Tibial nerve (tissue), 4 donors: ENCODE data around the gene INTS1. TPM values are rescaled to one million over a fixed set of nuclear protein-coding genes. Genes with fewer than 3 reads are reported as not detected.

Experiments used
- DNase-seq, 2 donors: peaks; one replicate each; pipeline ENCODE4 v3.0.0-alpha.2; 2019; ENCODE audit warnings: low spot score in 2 of 2
- H3K27ac ChIP-seq, 4 donors: fragments of 200-600 bp; sonication (generic) in 3 of 4; one replicate each; pipeline ENCODE4 v1.5.1; 2017 to 2019; ENCODE audit warnings: mild to moderate bottlenecking in 1 of 4
- H3K27me3 ChIP-seq, 2 donors: fragments of 200-600 bp; sonication (generic) in 1 of 2; one replicate each; pipeline versions ENCODE4 v1.5.1 to v1.6.0; 2017 to 2019
- H3K36me3 ChIP-seq, 3 donors: fragments of 200-600 bp; sonication (generic); one replicate each; pipeline ENCODE4 v1.5.1; 2018 to 2019
- H3K4me1 ChIP-seq, 4 donors: fragments of 200-600 bp; sonication (generic) in 3 of 4; one replicate each; pipeline ENCODE4 v1.5.1; 2017 to 2019
- H3K4me3 ChIP-seq, 4 donors: fragments of 200-600 bp; sonication (generic) in 3 of 4; one replicate each; pipeline ENCODE4 v1.5.1; 2017 to 2019; ENCODE audit warnings: mild to moderate bottlenecking in 1 of 4, moderate library complexity in 1 of 4
- H3K9me3 ChIP-seq, 4 donors: fragments of 200-600 bp; sonication (generic) in 3 of 4; one replicate each; pipeline ENCODE4 v1.5.1; 2017 to 2019
- CTCF ChIP-seq, 5 experiments: fragments of 200-600 bp in 3 of 5; fragments of 450-650 bp in 2 of 5; sonication (generic) in 3 of 5; IDR thresholded peaks; one replicate each; pipeline ENCODE4 v1.5.1; 2016 to 2019; ENCODE audit warnings: antibody characterized with exemption in 5 of 5, mild to moderate bottlenecking in 3 of 5, moderate library complexity in 2 of 5
- EP300 ChIP-seq, 2 donors: sonication (generic); formaldehyde crosslinking; IDR thresholded peaks; one replicate each; pipeline ENCODE4 v1.6.1; 2017; ENCODE audit warnings: antibody characterized with exemption in 2 of 2, mild to moderate bottlenecking in 1 of 2
- POLR2A ChIP-seq, 2 donors: fragments of 450-650 bp; IDR thresholded peaks; one replicate each; pipeline ENCODE4 v1.6.1; 2017; ENCODE audit warnings: antibody characterized with exemption in 2 of 2, mild to moderate bottlenecking in 2 of 2, moderate library complexity in 2 of 2
- WGBS, 2 donors: methylation state at CpG; one replicate each; pipeline ENCODE4 v1.1.5; 2018; 5-methylcytosine and 5-hydroxymethylcytosine counted together
- total RNA-seq, 4 donors: library from RNA; depleted of rRNA; stranded (reverse); fragments of >200 nt; gene quantifications; one replicate each; pipeline ENCODE4 v1.1.0, GENCODE V29; 2016

Gene INTS1
- total RNA-seq, 4 donors from 2014 or later: 45.7 to 81.6 (median 52.3) TPM

- WGBS, 2 donors: 86 to 91% methylated on average over 25 to 41 of the region's 42 CpGs
- Histone ChIP-seq H3K27ac (peak overlapping the region; percentile 90 to 100 (median 100)), H3K27me3 (no peaks in the 10 kb centered on the region), H3K9me3 (no peaks in the 10 kb centered on the region), H3K4me1 (peaks cover 0 to 69% (median 46%) of the 10 kb centered on the region in 4 donors), H3K36me3 (peaks cover 0 to 24% (median 0%) of the 10 kb centered on the region in 3 donors), H3K4me3 (no peak overlapping the region)
- no peak for DNase-seq
- TF ChIP-seq EP300 (IDR thresholded peaks at IDR 0.05): no peak
- no peak for TF ChIP-seq POLR2A (IDR thresholded peaks at IDR 0.05)
- TF ChIP-seq CTCF (IDR thresholded peaks at IDR 0.05): no peak
These were observed 31.7 kb upstream of the INTS1 start for GRCh38 chr7:1535701-1536454.

GRCh38 chr7:1535100-1535458, 30.9 kb upstream of the INTS1 start:
- Histone ChIP-seq H3K9me3 (no peaks in the 10 kb centered on the region), H3K36me3 (peaks cover 0 to 16% (median 0%) of the 10 kb centered on the region in 3 donors), H3K27me3 (no peaks in the 10 kb centered on the region), H3K27ac (peak overlapping the region in 3 of 4 donors; percentile 90 to 100 (median 99)), H3K4me3 (no peak overlapping the region), H3K4me1 (peaks cover 0 to 72% (median 48%) of the 10 kb centered on the region in 4 donors)
- DNase-seq: no peak
- 60 to 64% methylated on average over 6 of the region's 6 CpGs for WGBS, 2 donors
- TF ChIP-seq EP300 (IDR thresholded peaks at IDR 0.05): no peak
- TF ChIP-seq CTCF (IDR thresholded peaks at IDR 0.05): no peak
- no peak for TF ChIP-seq POLR2A (IDR thresholded peaks at IDR 0.05)

GRCh38 chr7:1534330-1535099, 30.3 kb upstream of the INTS1 start:
- H3K4me1 ChIP-seq: peaks cover 0 to 76% (median 51%) of the 10 kb centered on the region in 4 donors
- no peaks in the 10 kb centered on the region for H3K9me3 ChIP-seq
- no peak overlapping the region for H3K4me3 ChIP-seq
- H3K27ac ChIP-seq: peak overlapping the region; percentile 88 to 100 (median 98)
- WGBS, 2 donors: 81% methylated on average over 25 to 28 of the region's 30 CpGs
- DNase-seq: peak in 1 of 2 donors; percentile 7
- H3K36me3 ChIP-seq: peaks cover 0 to 10% (median 0%) of the 10 kb centered on the region in 3 donors
- TF ChIP-seq CTCF (IDR thresholded peaks at IDR 0.05) (no peak), EP300 (IDR thresholded peaks at IDR 0.05) (no peak), POLR2A (IDR thresholded peaks at IDR 0.05) (no peak)
- H3K27me3 ChIP-seq: no peaks in the 10 kb centered on the region

GRCh38 chr7:1533547-1534329, 29.5 kb upstream of the INTS1 start:
- peak overlapping the region in 3 of 4 donors; percentile 3 to 86 (median 58) for H3K4me3 ChIP-seq
- WGBS, 2 donors: 71 to 80% methylated on average over 17 to 24 of the region's 24 CpGs
- no peaks in the 10 kb centered on the region for H3K27me3 ChIP-seq
- no peak for DNase-seq
- H3K36me3 ChIP-seq: peaks cover 0 to 3% (median 0%) of the 10 kb centered on the region in 3 donors
- H3K9me3 ChIP-seq: no peaks in the 10 kb centered on the region
- peak overlapping the region; percentile 88 to 100 (median 98) for H3K27ac ChIP-seq
- no peak for TF ChIP-seq POLR2A (IDR thresholded peaks at IDR 0.05)
- TF ChIP-seq CTCF (IDR thresholded peaks at IDR 0.05): no peak
- no peak for TF ChIP-seq EP300 (IDR thresholded peaks at IDR 0.05)
- peaks cover 0 to 72% (median 51%) of the 10 kb centered on the region in 4 donors for H3K4me1 ChIP-seq
